T-helper 2 cell (primary cell): Measurements from ENCODE around the gene PROKR1.
"Not testable (repeated sequence)": the region's sequence is repeated elsewhere in the genome, so short reads cannot be mapped to it uniquely, and the experiment has no call there.

Source experiments
- DNase-seq, 5 experiments: peaks; one replicate each; pipeline versions ENCODE4 v3.0.0 to v3.0.0-alpha.2; 2012 to 2022

Gene PROKR1

GRCh38 chr2:68658266-68658665 is 14.9 kb downstream of the PROKR1 start:
- DNase-seq = peak in 1 of 5 experiments; percentile 43

- DNase-seq = no peak
Measured at GRCh38 chr2:68659081-68659480, 15.7 kb downstream of the PROKR1 start.

GRCh38 chr2:68660658-68661057 is 17.3 kb downstream of the PROKR1 start:
- no peak for DNase-seq

- no peak for DNase-seq
Measured at GRCh38 chr2:68662466-68662865, 19.1 kb downstream of the PROKR1 start.

- no peak for DNase-seq
Measured at GRCh38 chr2:68663371-68664156, 20.2 kb downstream of the PROKR1 start.

- DNase-seq = no peak
Measured at GRCh38 chr2:68667371-68667770, 24.0 kb downstream of the PROKR1 start.

GRCh38 chr2:68669651-68670050 is 26.3 kb downstream of the PROKR1 start:
- DNase-seq = no peak

- no peak for DNase-seq
Measured at GRCh38 chr2:68671961-68672360, 28.6 kb downstream of the PROKR1 start.

- no peak for DNase-seq
Measured at GRCh38 chr2:68673631-68674030, 30.3 kb downstream of the PROKR1 start.

GRCh38 chr2:68675470-68675869 is 32.1 kb downstream of the PROKR1 start:
- no peak for DNase-seq

GRCh38 chr2:68677837-68678236 is 34.5 kb downstream of the PROKR1 start:
- DNase-seq = not testable (repeated sequence)

GRCh38 chr2:68679166-68679916 is 36.0 kb downstream of the PROKR1 start:
- DNase-seq = peak in 2 of 5 experiments; percentile 6 to 9

- not testable (repeated sequence) for DNase-seq
Measured at GRCh38 chr2:68679917-68680267, 36.5 kb downstream of the PROKR1 start.

GRCh38 chr2:68684197-68684596 is 40.8 kb downstream of the PROKR1 start:
- no peak for DNase-seq

- DNase-seq = no peak
Measured at GRCh38 chr2:68686178-68686577, 42.8 kb downstream of the PROKR1 start.

GRCh38 chr2:68687018-68687417 is 43.6 kb downstream of the PROKR1 start:
- no peak for DNase-seq

- DNase-seq = peak in 1 of 5 experiments; percentile 78
Measured at GRCh38 chr2:68689553-68690537, 46.5 kb downstream of the PROKR1 start.

GRCh38 chr2:68690851-68691250 is 47.5 kb downstream of the PROKR1 start:
- DNase-seq = no peak

GRCh38 chr2:68692511-68692910 is 49.1 kb downstream of the PROKR1 start:
- no peak for DNase-seq

- DNase-seq = no peak
Measured at GRCh38 chr2:68693951-68694350, 50.6 kb downstream of the PROKR1 start.

GRCh38 chr2:68695971-68696370 is 52.6 kb downstream of the PROKR1 start:
- no peak for DNase-seq

- DNase-seq = no peak
Measured at GRCh38 chr2:68696554-68696953, 53.2 kb downstream of the PROKR1 start.
